ENCODE results near the gene NLRP6. TPM values are rescaled to one million over a fixed set of nuclear protein-coding genes. Genes with fewer than 3 reads are reported as not detected.

NLRP6 gene
- total and polyA plus RNA-seq, 2 of the 4 experiments (the other 2 are of a cell fraction) = not detected

- Histone ChIP-seq H2AK9ac (replicated peaks; ENCODE audit: low read depth, low read length, poor library complexity) (no peak overlapping the region), H3K4me3 (ENCODE audit: insufficient read depth, low read depth, low read length) (no peak overlapping the region), H2BK120ac (ENCODE audit: low read depth, low read length) (no peak overlapping the region), H4K5ac (ENCODE audit: low read depth, low read length) (no peak overlapping the region), H2AK5ac (ENCODE audit: low read depth, low read length) (no peak overlapping the region), H3K27ac (ENCODE audit: insufficient read depth, low read length) (no peak overlapping the region), H3K9ac (ENCODE audit: low read depth, low read length) (no peak overlapping the region), H3K79me1 (ENCODE audit: low read depth in 1 of 2, low read length in 2 of 2) (no peaks in the 10 kb centered on the region), H3K4me1 (ENCODE audit: control insufficient read depth, insufficient read depth, low read length) (no peaks in the 10 kb centered on the region), H3K56ac (ENCODE audit: extremely low read depth, insufficient read depth, low read length) (no peak overlapping the region), H4K20me1 (ENCODE audit: insufficient read depth, low read length) (no peaks in the 10 kb centered on the region), H3K9me1 (ENCODE audit: insufficient read depth, low read length) (no peaks in the 10 kb centered on the region), H2BK20ac (ENCODE audit: low read depth, low read length) (no peak overlapping the region), H3K36me3 (ENCODE audit: control insufficient read depth, insufficient read depth, low read length) (no peaks in the 10 kb centered on the region), H3K4ac (ENCODE audit: low read depth, low read length) (no peak overlapping the region), H3K9me3 (ENCODE audit: control insufficient read depth, insufficient read depth, low read length) (peaks cover 4% of the 10 kb centered on the region), H3K18ac (ENCODE audit: low read depth, low read length) (no peak overlapping the region), H3K23ac (ENCODE audit: low read depth, low read length) (no peak overlapping the region), H2BK15ac (ENCODE audit: low read depth, low read length) (no peak overlapping the region), H4K8ac (ENCODE audit: low read depth in 2 of 2, low read length in 2 of 2) (no peak overlapping the region), H3K14ac (replicated peaks; ENCODE audit: low read depth, low read length) (no peak overlapping the region), H2AFZ (replicated peaks; ENCODE audit: low read length, poor library complexity) (peak overlapping the region; percentile 3), H3K27me3 (ENCODE audit: control insufficient read depth, insufficient read depth, low read length) (peaks cover 71% of the 10 kb centered on the region), H3K4me2 (ENCODE audit: low read depth, low read length) (no peak overlapping the region), H2BK5ac (ENCODE audit: low read depth, low read length, poor library complexity, severe bottlenecking) (no peak overlapping the region), H4K91ac (ENCODE audit: insufficient read depth, low read depth, low read length) (no peak overlapping the region)
- CTCF ChIA-PET = no interaction called here
- peak; percentile 30 for DNase-seq
- in situ Hi-C loops (cut with MboI; ENCODE audit: low sequenced_read_pairs) = loop anchor here (5.0 to 10.0 kb wide), 2 partner anchors 38 to 55 kb away; no protein-coding TSS in a partner anchor
- WGBS, 2 experiments (ENCODE audit: extremely low coverage in 2 of 2, insufficient read length in 1 of 2) = 3% methylated on average over 55 of the region's 85 CpGs; no CpG with 5 or more reads in 1 of the 2 experiments
- dilution Hi-C loops (cut with HindIII; ENCODE audit: low sequenced_read_pairs, unreplicated experiment) = no loop called here
- intact Hi-C loops (cut with micrococcal nuclease) = no loop called here
- POLR2A ChIA-PET (ENCODE audit: unreplicated experiment) = interaction anchor here (0.5 kb wide), 1 partner anchor 9 kb away, joined by 3 read pairs; the partner anchor contains the start of gene PGGHG
- no peak for TF ChIP-seq NFE2L2 (IDR thresholded peaks at IDR 0.05; ENCODE audit: low read depth, low read length)
- TF ChIP-seq RFX5 (IDR thresholded peaks at IDR 0.05; ENCODE audit: low read depth, low read length) = no peak
- TF ChIP-seq POLR2A (IDR thresholded peaks at IDR 0.05; ENCODE audit: low read depth, low read length) = no peak
- TF ChIP-seq CTCF (conservative IDR thresholded peaks at IDR 0.05; ENCODE audit: low read depth, low read length) = no peak
- no peak for TF ChIP-seq MXI1 (IDR thresholded peaks at IDR 0.05; ENCODE audit: borderline replicate concordance, low read depth, low read length)
- no peak for TF ChIP-seq CHD1 (IDR thresholded peaks at IDR 0.05; ENCODE audit: low read depth, low read length)
- no peak; the same call in 1 of the 2 replicates for TF ChIP-seq BHLHE40 (IDR thresholded peaks at IDR 0.05; ENCODE audit: low read depth, low read length)
- no peak for TF ChIP-seq RCOR1 (IDR thresholded peaks at IDR 0.05; ENCODE audit: insufficient replicate concordance, low read length)
- TF ChIP-seq FOS (IDR thresholded peaks at IDR 0.05; ENCODE audit: low read depth, low read length) = no peak
- no peak for TF ChIP-seq USF2 (IDR thresholded peaks at IDR 0.05; ENCODE audit: low read depth, low read length)
- TF ChIP-seq CEBPB (IDR thresholded peaks at IDR 0.05; ENCODE audit: low read depth, low read length) = no peak
- TF ChIP-seq ELK1 (IDR thresholded peaks at IDR 0.05; ENCODE audit: borderline replicate concordance, low read depth, low read length) = no peak
- no peak for TF ChIP-seq MAZ (IDR thresholded peaks at IDR 0.05; ENCODE audit: borderline replicate concordance, low read depth, low read length)
- TF ChIP-seq MAFK (IDR thresholded peaks at IDR 0.05; ENCODE audit: low read depth, low read length) = no peak
- no peak for TF ChIP-seq RAD21 (IDR thresholded peaks at IDR 0.05; ENCODE audit: low read length)
- ATAC-seq (ENCODE audit: low read depth) = peak; percentile 78
- BruUV-seq (replicated peaks) = no TSS peak
Measured at GRCh38 chr11:279966-280705, 1.9 kb downstream of the NLRP6 start.
